Astrocyte (in vitro differentiated cells and primary cell): ENCODE results near the gene HES5. TPM values are rescaled to one million over a fixed set of nuclear protein-coding genes. Genes with fewer than 3 reads are reported as not detected.

Experiments
- DNase-seq: peaks from one replicate; pipeline ENCODE4 v3.0.0-alpha.2; 2010; ENCODE audit warnings: low read depth
- FAIRE-seq: peaks from 2 replicates; lab custom pipeline; 2011; peaks lifted over from hg19 to GRCh38; lab: Jason Lieb, UNC
- H2AFZ ChIP-seq: 2 replicates; pipeline ENCODE4 v1.6.0; 2012; ENCODE audit warnings: low read depth, low read length, inconsistent platforms
- H3K27ac ChIP-seq: 2 replicates; pipeline ENCODE4 v1.5.1; 2011; ENCODE audit warnings: low read depth, low read length, inconsistent platforms
- H3K27me3 ChIP-seq: 2 replicates; pipeline ENCODE4 v1.6.0; 2011; ENCODE audit warnings: low read length, inconsistent platforms; ENCODE audit not compliant: insufficient read depth
- H3K36me3 ChIP-seq: 2 replicates; pipeline ENCODE4 v1.5.1; 2011; ENCODE audit warnings: low read length, inconsistent platforms; ENCODE audit not compliant: insufficient read depth
- H3K4me1 ChIP-seq: 2 replicates; pipeline ENCODE4 v1.5.1; 2011; ENCODE audit warnings: low read length, inconsistent platforms; ENCODE audit not compliant: insufficient read depth
- H3K4me2 ChIP-seq: 2 replicates; pipeline ENCODE4 v1.6.0; 2012; ENCODE audit warnings: low read length, inconsistent platforms
- H3K4me3 ChIP-seq: 2 replicates; pipeline ENCODE4 v1.5.1; 2011; ENCODE audit warnings: low read depth, mild to moderate bottlenecking, low read length, inconsistent platforms; ENCODE audit not compliant: insufficient read depth
- H3K79me2 ChIP-seq: 2 replicates; pipeline ENCODE4 v1.6.0; 2012; ENCODE audit warnings: mild to moderate bottlenecking, low read length, inconsistent platforms; ENCODE audit not compliant: insufficient read depth
- H3K9ac ChIP-seq: 2 replicates; pipeline ENCODE4 v1.6.0; 2012; ENCODE audit warnings: mild to moderate bottlenecking, low read length, inconsistent platforms
- H3K9me3 ChIP-seq: 2 replicates; pipeline ENCODE4 v1.5.1; 2012; ENCODE audit warnings: low read depth, mild to moderate bottlenecking, low read length, inconsistent platforms; ENCODE audit not compliant: insufficient read depth
- H4K20me1 ChIP-seq: 2 replicates; pipeline ENCODE4 v1.6.0; 2012; ENCODE audit warnings: low read length, inconsistent platforms; ENCODE audit not compliant: insufficient read depth
- H3K27ac Mint-ChIP-seq: one replicate; pipeline ENCODE4 v1.8.0; 2021; ENCODE audit warnings: mild to moderate bottlenecking, mixed read lengths; ENCODE audit not compliant: unreplicated experiment
- H3K27me3 Mint-ChIP-seq: one replicate; pipeline ENCODE4 v1.8.0; 2021; ENCODE audit warnings: low read depth, mixed read lengths; ENCODE audit not compliant: unreplicated experiment
- H3K36me3 Mint-ChIP-seq: one replicate; pipeline ENCODE4 v1.8.0; 2021; ENCODE audit warnings: low read depth, mixed read lengths; ENCODE audit not compliant: unreplicated experiment
- H3K4me1 Mint-ChIP-seq: one replicate; pipeline ENCODE4 v1.8.0; 2021; ENCODE audit warnings: low read depth, mixed read lengths; ENCODE audit not compliant: unreplicated experiment
- H3K4me3 Mint-ChIP-seq: one replicate; pipeline ENCODE4 v1.8.0; 2021; ENCODE audit warnings: mild to moderate bottlenecking, moderate library complexity, mixed read lengths; ENCODE audit not compliant: unreplicated experiment
- H3K9me3 Mint-ChIP-seq: one replicate; pipeline ENCODE4 v1.8.0; 2021; ENCODE audit warnings: mild to moderate bottlenecking, mixed read lengths; ENCODE audit not compliant: unreplicated experiment
- CTCF ChIP-seq: IDR thresholded peaks from 2 replicates; pipeline ENCODE4 v1.5.1; 2011; ENCODE audit warnings: low read depth, mild to moderate bottlenecking, inconsistent platforms, low read length, moderate library complexity; ENCODE audit not compliant: insufficient read depth
- EZH2 ChIP-seq: IDR thresholded peaks from 2 replicates; pipeline ENCODE4 v1.6.1; 2012; ENCODE audit warnings: mild to moderate bottlenecking, low read length, inconsistent platforms; ENCODE audit not compliant: insufficient read depth
- total RNA-seq: library from RNA; stranded (reverse); gene quantifications from 2 replicates; pipeline ENCODE4 v1.2.1, GENCODE V29; 2021

HES5 gene
- total RNA-seq, 1 donor from 2014 or later: not detected

- Histone ChIP-seq H3K4me2 (no peak overlapping the region), H3K9me3 (peaks cover 8% of the 10 kb centered on the region), H3K4me3 (no peak overlapping the region), H2AFZ (no peak overlapping the region), H3K4me1 (no peaks in the 10 kb centered on the region), H3K9ac (no peak overlapping the region), H4K20me1 (no peaks in the 10 kb centered on the region), H3K36me3 (no peaks in the 10 kb centered on the region), H3K79me2 (no peaks in the 10 kb centered on the region), H3K27ac (no peak overlapping the region), H3K27me3 (no peaks in the 10 kb centered on the region)
- H3K36me3 Mint-ChIP-seq: peaks cover 13% of the 10 kb centered on the region
- H3K27me3 Mint-ChIP-seq: peaks cover 10% of the 10 kb centered on the region
- DNase-seq: no peak
- no peak overlapping the region for H3K27ac Mint-ChIP-seq
- no peaks in the 10 kb centered on the region for H3K4me1 Mint-ChIP-seq
- no peak overlapping the region for H3K4me3 Mint-ChIP-seq
- peaks cover 8% of the 10 kb centered on the region for H3K9me3 Mint-ChIP-seq
- no peak for TF ChIP-seq EZH2
- TF ChIP-seq CTCF: no peak
- no peak for FAIRE-seq
Observed at GRCh38 chr1:2493218-2493617, 36.8 kb downstream of the HES5 start.

GRCh38 chr1:2492091-2492490 lies 38.0 kb downstream of the HES5 start:
- Histone ChIP-seq H3K27ac (no peak overlapping the region), H3K9ac (no peak overlapping the region), H3K4me2 (no peak overlapping the region), H3K9me3 (peaks cover 10% of the 10 kb centered on the region), H3K27me3 (no peaks in the 10 kb centered on the region), H2AFZ (no peak overlapping the region), H3K4me3 (no peak overlapping the region), H3K4me1 (no peaks in the 10 kb centered on the region), H3K79me2 (no peaks in the 10 kb centered on the region), H4K20me1 (no peaks in the 10 kb centered on the region), H3K36me3 (no peaks in the 10 kb centered on the region)
- no peaks in the 10 kb centered on the region for H3K4me1 Mint-ChIP-seq
- H3K9me3 Mint-ChIP-seq: peaks cover 14% of the 10 kb centered on the region
- peaks cover 10% of the 10 kb centered on the region for H3K27me3 Mint-ChIP-seq
- no peak for TF ChIP-seq CTCF
- TF ChIP-seq EZH2: no peak
- H3K27ac Mint-ChIP-seq: no peak overlapping the region
- H3K4me3 Mint-ChIP-seq: no peak overlapping the region
- DNase-seq (no peak), FAIRE-seq (no peak)
- peaks cover 19% of the 10 kb centered on the region for H3K36me3 Mint-ChIP-seq

- Mint-ChIP-seq H3K27ac (no peak overlapping the region), H3K36me3 (peaks cover 19% of the 10 kb centered on the region), H3K4me3 (no peak overlapping the region), H3K27me3 (peaks cover 11% of the 10 kb centered on the region), H3K4me1 (no peaks in the 10 kb centered on the region), H3K9me3 (peaks cover 14% of the 10 kb centered on the region)
- TF ChIP-seq EZH2 (no peak), CTCF (no peak)
- H2AFZ ChIP-seq: no peak overlapping the region
- no peaks in the 10 kb centered on the region for H3K36me3 ChIP-seq
- H3K27me3 ChIP-seq: no peaks in the 10 kb centered on the region
- H3K27ac ChIP-seq: no peak overlapping the region
- no peak overlapping the region for H3K4me2 ChIP-seq
- H3K9ac ChIP-seq: no peak overlapping the region
- no peak overlapping the region for H3K4me3 ChIP-seq
- no peaks in the 10 kb centered on the region for H3K79me2 ChIP-seq
- no peaks in the 10 kb centered on the region for H3K4me1 ChIP-seq
- DNase-seq (no peak), FAIRE-seq (no peak)
- H4K20me1 ChIP-seq: no peaks in the 10 kb centered on the region
- peaks cover 10% of the 10 kb centered on the region for H3K9me3 ChIP-seq
Observed at GRCh38 chr1:2489615-2490014, 40.4 kb downstream of the HES5 start.
